GM18861 (cell line): ENCODE data around the gene TMEM183A.
A peak's percentile ranks its signal among the peaks of the same experiment; 100 is the strongest.

Experiments
- ATAC-seq: cut with Tn5 transposase; IDR thresholded peaks from one replicate; pipeline ENCODE4 v1.9.1; 2021; ENCODE audit not compliant: unreplicated experiment

The TMEM183A gene

DNA sequence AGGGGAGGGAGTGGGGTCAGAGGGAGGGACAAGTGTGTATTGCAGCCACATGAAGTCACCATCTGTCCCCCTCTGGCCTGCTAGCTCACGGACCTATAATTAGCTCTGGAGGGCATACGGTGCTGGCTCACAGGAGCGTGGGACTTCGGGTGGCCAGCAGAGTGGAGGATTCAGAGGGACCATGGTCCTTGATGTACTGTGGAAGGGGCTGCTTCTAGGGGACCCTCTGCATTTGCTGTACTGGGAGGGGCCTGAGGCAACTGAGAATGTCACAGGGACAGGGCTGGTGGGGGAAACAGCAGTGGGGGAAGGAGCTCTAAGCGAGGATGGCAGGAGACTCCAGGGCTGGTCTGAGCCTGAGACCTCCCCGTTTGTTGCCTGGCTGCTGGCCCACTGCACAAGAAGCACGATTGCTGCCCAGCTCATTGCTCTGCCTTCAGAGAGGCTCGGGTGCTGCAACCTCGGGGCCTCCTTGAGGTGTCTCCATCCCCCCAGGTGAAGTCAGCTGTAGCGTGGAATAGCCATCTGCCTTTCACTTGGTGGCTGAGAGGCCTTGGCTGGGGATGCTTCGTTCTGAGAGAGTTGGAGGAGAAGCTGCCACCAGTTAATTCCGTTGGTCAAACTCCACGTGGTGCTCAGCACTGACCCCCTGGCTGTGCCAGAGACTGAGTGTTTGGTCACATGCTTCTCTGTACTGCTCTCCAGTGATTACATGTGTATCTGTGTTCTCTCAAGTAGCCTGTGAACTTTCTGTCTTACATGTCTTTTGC is 21.8 kb downstream of the TMEM183A start:
- ATAC-seq = no peak

DNA sequence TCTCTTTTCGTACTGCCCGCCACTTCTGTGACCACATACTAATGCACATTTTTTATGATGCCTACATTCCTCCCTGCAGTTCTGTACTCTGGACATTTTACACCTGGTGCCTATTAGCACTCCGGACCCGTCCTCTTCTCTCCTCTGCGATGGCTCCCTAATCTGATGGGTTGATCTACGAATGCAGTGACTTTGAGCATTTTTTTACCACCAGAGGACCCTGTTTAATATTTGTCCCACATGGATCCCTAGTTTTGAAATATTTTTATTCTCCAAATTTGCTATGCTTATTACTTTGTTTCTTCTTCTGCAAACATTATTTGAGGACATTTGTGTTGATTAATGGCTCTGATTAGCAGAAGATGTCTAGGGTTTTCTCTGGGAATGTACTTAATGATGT is 24.3 kb downstream of the TMEM183A start:
- no peak for ATAC-seq

GRCh38 chr1:203033287-203033686 is 26.1 kb downstream of the TMEM183A start:
- no peak for ATAC-seq

DNA sequence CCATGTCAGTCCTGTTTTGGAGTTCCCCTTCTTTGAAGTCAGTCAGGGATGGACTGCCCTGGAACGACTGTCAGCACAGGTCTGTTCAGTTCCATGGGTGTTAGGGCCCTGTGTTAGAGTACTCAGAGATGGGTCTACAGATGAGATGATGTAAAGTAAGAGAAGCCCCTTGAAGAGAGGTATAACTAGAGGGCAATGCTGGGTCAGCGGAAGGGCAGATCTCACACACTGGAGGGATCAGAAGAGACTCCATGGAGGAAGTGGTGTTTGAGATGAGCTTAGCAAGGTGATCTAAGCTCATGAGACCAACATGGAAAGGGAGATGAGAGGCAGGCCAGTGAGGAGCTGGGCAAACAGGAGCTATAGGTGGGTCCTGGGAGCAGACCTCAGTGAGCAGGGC is 26.7 kb downstream of the TMEM183A start:
- no peak for ATAC-seq

GRCh38 chr1:203034422-203035110 is 27.4 kb downstream of the TMEM183A start:
- no peak for ATAC-seq

- ATAC-seq = no peak
Measured at GRCh38 chr1:203035111-203036000, 28.2 kb downstream of the TMEM183A start.

DNA sequence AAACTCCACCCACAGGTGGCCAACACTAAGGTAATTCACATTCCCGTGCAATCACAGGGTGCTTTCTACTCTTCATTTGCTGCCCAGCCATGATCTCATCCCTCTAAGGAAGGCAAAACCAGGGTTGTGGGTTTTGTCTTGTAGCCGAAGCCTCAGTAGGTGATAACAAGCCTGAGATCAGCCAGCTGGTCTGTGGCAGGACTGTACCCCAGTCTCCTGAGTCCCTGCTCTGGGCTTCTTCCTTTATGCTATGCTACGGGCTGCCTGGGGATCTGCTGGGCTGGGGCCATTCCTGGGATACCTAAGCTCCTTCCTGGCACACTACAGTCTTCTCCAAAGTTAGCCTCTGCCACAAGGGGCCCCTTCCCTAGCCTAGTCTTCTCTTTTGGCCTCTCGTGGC is 29.0 kb downstream of the TMEM183A start:
- ATAC-seq = no peak

DNA sequence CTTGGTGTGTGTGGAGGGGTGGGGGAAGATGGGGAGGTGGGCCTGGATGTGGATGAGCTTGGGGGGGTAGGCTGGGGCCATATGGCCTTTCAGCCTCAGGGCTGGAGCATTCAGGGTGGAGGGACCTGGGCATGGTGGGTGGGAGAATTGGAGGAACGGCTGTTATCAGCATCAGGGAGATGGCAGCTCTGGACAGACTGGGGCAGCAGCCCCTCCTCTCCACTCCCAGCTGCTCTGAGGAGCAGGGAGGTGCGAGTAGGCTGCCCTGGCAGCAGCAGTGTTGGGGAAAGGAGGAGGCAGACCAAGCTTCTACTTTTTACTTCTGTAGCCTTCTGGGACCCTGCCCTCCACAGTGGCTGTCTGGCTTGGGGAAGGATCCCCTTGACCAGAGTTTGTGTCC is 29.4 kb downstream of the TMEM183A start:
- ATAC-seq = no peak

DNA sequence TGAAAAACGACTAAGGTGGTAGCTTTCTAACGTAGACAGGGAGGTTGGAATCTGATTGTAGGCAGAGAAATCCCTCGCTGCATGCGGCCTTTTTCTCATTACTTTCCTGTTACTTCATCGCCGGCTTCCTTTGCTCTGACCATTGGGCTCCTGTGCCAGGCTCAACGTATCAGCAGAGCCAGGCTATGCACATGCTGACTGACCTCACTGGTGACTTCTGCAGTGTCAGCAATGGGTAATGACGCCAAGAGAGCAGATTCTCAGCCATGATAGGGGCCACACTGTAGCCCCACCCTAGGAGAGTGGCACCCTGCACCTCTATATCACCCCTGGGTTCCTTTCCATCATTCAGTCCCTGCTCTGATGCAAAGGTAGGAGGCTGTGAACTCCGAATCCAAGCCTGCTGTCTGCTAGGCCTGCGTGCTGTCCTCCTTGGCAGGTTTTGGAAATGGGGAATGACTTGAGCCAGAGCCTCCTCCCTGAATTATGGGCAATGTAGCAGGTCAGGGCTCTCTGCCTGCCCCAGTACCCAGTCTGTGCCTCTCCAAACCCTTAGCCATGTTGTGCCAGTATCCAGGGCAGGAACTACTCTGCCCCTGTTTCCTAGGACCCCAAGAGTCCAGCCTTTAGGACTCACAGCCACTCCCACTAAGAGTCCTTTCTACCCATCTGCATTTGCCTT is 30.5 kb downstream of the TMEM183A start:
- no peak for ATAC-seq

- peak; percentile 48 for ATAC-seq
Measured at GRCh38 chr1:203038217-203038741, 31.1 kb downstream of the TMEM183A start.

GRCh38 chr1:203038891-203039608 is 31.9 kb downstream of the TMEM183A start:
- ATAC-seq = no peak

DNA sequence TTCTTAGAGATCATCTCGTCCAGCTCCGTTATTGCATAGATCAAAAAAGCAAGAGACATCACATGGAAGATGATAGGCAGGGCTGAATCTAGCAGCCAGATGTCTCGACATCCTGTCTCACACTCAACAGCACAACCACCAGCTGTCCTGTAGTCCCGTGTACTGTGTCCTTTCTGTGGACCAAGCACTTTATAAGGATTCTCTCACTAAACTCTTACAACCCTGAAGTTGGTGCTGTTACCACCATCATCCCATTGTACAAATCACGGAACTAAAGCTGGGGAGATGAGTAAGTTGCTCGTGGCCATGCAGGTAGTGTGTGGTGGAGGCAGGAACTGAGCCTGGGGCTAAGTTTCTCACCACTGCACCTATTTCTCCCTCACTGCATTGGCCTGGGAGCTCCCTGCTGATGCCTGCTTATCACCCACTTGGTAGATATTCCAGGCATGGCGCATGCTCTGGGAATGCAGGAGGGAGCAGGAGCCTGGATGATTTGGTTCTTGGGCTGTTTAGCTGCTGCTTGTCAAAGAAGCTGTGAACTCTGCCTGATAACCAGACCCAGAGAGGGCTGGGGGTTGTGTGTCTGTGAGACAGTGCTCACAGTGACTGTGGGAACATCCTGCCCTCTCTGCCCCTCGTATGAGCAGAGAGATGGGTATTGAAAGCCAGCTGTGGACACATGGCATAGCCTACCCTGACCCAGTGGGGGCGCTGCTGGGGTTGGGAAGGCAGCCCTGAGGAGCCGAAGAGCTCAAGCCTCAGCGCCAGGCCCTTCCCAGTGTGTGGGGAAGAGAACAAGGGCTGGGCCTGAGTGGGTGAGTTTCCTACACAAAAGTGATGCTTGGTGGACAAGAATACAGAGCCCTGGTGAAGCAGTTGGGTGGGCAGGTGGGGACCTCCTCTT is 32.7 kb downstream of the TMEM183A start:
- no peak for ATAC-seq

DNA sequence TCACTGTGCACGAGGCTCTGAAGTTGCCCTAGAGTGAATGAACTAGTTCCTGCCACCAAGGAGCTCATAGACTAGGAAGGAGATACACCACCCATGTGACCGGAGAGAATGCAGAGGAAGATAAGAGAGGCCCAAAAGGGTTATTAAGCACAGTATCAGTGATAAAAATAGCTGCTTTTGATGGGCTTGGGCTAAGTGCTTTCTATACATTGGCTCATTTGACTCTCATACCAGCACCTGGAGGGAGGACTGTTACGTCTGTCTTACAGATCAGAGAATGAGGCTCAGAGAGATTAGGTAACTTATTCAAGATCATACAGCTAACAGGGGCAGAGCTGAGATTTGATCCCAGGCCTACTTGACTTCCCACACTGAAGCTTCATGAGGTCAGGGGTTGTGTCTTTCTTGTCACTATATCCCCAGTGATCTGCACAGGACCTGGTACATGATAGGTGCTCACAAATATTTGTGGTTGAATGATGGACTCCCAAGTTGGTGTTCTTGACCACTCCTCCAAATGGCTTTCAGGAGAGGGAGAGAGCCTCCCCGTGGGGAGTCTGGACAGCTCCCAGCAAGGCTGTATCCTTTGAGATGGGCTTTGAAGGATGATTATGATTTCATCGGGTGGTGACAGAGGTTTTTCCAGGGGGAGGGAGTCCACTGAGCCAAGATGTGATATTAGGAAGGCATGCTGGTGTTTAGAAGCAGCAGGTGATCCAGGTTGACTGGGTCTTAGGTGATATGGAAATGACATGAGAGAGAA is 33.5 kb downstream of the TMEM183A start:
- no peak for ATAC-seq

GRCh38 chr1:203041351-203041932 is 34.3 kb downstream of the TMEM183A start:
- ATAC-seq = no peak

DNA sequence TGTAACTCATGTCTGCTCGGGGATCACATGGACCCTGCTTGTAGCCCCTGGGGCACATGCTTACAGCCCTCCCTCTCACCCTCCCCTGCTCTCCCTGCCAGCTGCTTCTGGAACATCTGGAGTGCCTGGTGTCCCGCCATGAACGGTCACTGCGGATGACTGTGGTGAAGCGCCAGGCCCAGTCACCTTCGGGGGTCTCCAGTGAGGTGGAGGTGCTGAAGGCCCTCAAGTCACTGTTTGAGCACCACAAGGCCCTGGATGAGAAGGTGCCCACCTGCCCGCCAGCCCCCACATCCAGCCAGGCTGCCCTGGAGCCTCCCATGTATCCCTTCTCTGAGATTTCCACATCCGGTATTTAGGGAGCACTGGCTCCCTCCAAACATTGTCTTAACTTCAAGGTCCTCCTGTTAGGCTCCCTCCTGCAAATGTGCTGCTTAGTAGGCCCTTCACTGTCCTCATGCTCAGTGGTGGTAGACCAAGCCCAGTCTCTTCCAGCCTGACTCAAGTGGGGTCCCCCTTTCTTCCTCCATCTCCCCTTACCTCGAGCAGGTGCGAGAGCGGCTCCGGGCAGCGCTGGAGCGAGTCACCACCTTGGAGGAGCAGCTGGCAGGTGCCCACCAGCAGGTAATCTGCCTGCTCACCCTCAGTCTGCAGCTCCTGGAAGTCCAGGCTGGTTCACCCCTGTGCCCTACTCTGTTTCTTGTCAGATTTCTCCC is 36.8 kb downstream of the TMEM183A start:
- no peak for ATAC-seq

- ATAC-seq = no peak
Measured at GRCh38 chr1:203044546-203045250, 37.5 kb downstream of the TMEM183A start.

GRCh38 chr1:203045336-203045735 is 38.2 kb downstream of the TMEM183A start:
- ATAC-seq = no peak
